A549 (cell line): ENCODE measurements around the gene CASTOR1.

Experiments used
- CEBPB ChIP-seq, 2 experiments: fragments of >200 bp in 1 of 2; sonication (Bioruptor Twin) in 1 of 2; formaldehyde crosslinking in 1 of 2; IDR thresholded peaks; 2 replicates each; pipeline ENCODE4 v1.6.1; 2012 to 2016
- CHD4 ChIP-seq: fragments of 200-600 bp; sonication (generic); IDR thresholded peaks from 2 replicates; pipeline ENCODE4 v1.6.1; 2016; ENCODE audit warnings: antibody characterized with exemption, mild to moderate bottlenecking, borderline replicate concordance
- HDAC2 ChIP-seq: fragments of 200-600 bp; sonication (generic); IDR thresholded peaks from 2 replicates; pipeline ENCODE4 v1.6.1; 2016
- MAZ ChIP-seq: fragments of 150-350 bp; IDR thresholded peaks from 2 replicates; pipeline ENCODE4 v1.6.1; 2014; ENCODE audit warnings: antibody characterized with exemption, low read depth, low read length, borderline replicate concordance
- PHF8 ChIP-seq: fragments of 200-600 bp; sonication (generic); IDR thresholded peaks from 2 replicates; pipeline ENCODE4 v1.6.1; 2016; ENCODE audit warnings: low read depth, mild to moderate bottlenecking, antibody characterized with exemption, moderate library complexity, borderline replicate concordance
- POLR2A ChIP-seq: IDR thresholded peaks from 2 replicates; pipeline ENCODE4 v1.6.1; 2012; ENCODE audit warnings: mild to moderate bottlenecking, low read length
- REST ChIP-seq: fragments of 200-600 bp; sonication (generic); IDR thresholded peaks from 2 replicates; pipeline ENCODE4 v1.6.1; 2016; ENCODE audit warnings: antibody characterized with exemption, mild to moderate bottlenecking, moderate library complexity
- SMC3 ChIP-seq: fragments of >200 bp; sonication (Bioruptor Twin); formaldehyde crosslinking; IDR thresholded peaks from 3 replicates; pipeline ENCODE4 v1.6.1; 2018; ENCODE audit warnings: inconsistent platforms
- TF ChIP-seq, protein P1 (sequence below): fragments of >200 bp; sonication (Bioruptor Twin); formaldehyde crosslinking; IDR thresholded peaks from 3 replicates; pipeline ENCODE4 v1.5.1; 2016
- TF ChIP-seq, protein P2 (sequence below): IDR thresholded peaks from 2 replicates; pipeline ENCODE4 v1.6.1; 2012; ENCODE audit warnings: low read depth, borderline replicate concordance

GRCh38 chr22:30309951-30310741, 20.8 kb upstream of the CASTOR1 start:
- TF ChIP-seq, protein P1, sequence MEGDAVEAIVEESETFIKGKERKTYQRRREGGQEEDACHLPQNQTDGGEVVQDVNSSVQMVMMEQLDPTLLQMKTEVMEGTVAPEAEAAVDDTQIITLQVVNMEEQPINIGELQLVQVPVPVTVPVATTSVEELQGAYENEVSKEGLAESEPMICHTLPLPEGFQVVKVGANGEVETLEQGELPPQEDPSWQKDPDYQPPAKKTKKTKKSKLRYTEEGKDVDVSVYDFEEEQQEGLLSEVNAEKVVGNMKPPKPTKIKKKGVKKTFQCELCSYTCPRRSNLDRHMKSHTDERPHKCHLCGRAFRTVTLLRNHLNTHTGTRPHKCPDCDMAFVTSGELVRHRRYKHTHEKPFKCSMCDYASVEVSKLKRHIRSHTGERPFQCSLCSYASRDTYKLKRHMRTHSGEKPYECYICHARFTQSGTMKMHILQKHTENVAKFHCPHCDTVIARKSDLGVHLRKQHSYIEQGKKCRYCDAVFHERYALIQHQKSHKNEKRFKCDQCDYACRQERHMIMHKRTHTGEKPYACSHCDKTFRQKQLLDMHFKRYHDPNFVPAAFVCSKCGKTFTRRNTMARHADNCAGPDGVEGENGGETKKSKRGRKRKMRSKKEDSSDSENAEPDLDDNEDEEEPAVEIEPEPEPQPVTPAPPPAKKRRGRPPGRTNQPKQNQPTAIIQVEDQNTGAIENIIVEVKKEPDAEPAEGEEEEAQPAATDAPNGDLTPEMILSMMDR = no peak
- TF ChIP-seq CHD4 = no peak
- TF ChIP-seq POLR2A = no peak
- no peak for TF ChIP-seq MAZ
- no peak for TF ChIP-seq SMC3
- no peak for TF ChIP-seq PHF8
- TF ChIP-seq REST = no peak
- no peak for TF ChIP-seq HDAC2
- TF ChIP-seq CEBPB (IDR thresholded peaks at IDR 0.05) = no peak
- TF ChIP-seq, protein P2, sequence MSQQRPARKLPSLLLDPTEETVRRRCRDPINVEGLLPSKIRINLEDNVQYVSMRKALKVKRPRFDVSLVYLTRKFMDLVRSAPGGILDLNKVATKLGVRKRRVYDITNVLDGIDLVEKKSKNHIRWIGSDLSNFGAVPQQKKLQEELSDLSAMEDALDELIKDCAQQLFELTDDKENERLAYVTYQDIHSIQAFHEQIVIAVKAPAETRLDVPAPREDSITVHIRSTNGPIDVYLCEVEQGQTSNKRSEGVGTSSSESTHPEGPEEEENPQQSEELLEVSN = no peak
